HUES48 (cell line): ENCODE data around the gene TENT4B.
A peak's percentile ranks its signal among the peaks of the same experiment; 100 is the strongest.
"Not testable (repeated sequence)": the region's sequence is repeated elsewhere in the genome, so short reads cannot be mapped to it uniquely, and the experiment has no call there.

Experiments used
- H3K27ac ChIP-seq: one replicate; pipeline ENCODE4 v1.7.0; 2013; ENCODE audit warnings: low read depth, low read length, inconsistent platforms
- H3K27me3 ChIP-seq: 2 replicates; pipeline ENCODE4 v1.6.1; 2013; ENCODE audit warnings: mild to moderate bottlenecking, low read length; ENCODE audit not compliant: control insufficient read depth, insufficient read depth
- H3K36me3 ChIP-seq: 2 replicates; pipeline ENCODE4 v1.6.1; 2013; ENCODE audit warnings: low read length; ENCODE audit not compliant: control insufficient read depth, insufficient read depth
- H3K4me1 ChIP-seq: 2 replicates; pipeline ENCODE4 v1.6.1; 2013; ENCODE audit warnings: mild to moderate bottlenecking, low read length; ENCODE audit not compliant: control insufficient read depth, insufficient read depth
- H3K4me3 ChIP-seq: 2 replicates; pipeline ENCODE4 v1.5.1; 2013; ENCODE audit warnings: mild to moderate bottlenecking, low read depth, low read length
- H3K9ac ChIP-seq: 2 replicates; pipeline ENCODE4 v1.6.1; 2013; ENCODE audit warnings: mild to moderate bottlenecking, low read depth, low read length, moderate library complexity
- H3K9me3 ChIP-seq: 2 replicates; pipeline ENCODE4 v1.6.1; 2013; ENCODE audit warnings: low read length; ENCODE audit not compliant: control insufficient read depth, insufficient read depth

TENT4B gene

GRCh38 chr16:50152807-50153595 lies at the start of gene TENT4B:
TSS of gene TENT4B (plus strand) at chr16:50153306. CDS start at chr16:50153622, 316 bp downstream.
- H3K4me3 ChIP-seq = peak within 1 kb of the TSS; percentile 95
- peaks cover 20% of the 10 kb centered on the region for H3K4me1 ChIP-seq
- no peaks in the 10 kb centered on the region for H3K9me3 ChIP-seq
- no peaks in the 10 kb centered on the region for H3K27me3 ChIP-seq
- peak within 1 kb of the TSS; percentile 99 for H3K9ac ChIP-seq
- H3K36me3 ChIP-seq = no peaks in the 10 kb centered on the region
- H3K27ac ChIP-seq = peak within 1 kb of the TSS; percentile 95

- Histone ChIP-seq H3K9me3 (no peaks in the 10 kb centered on the region), H3K27me3 (no peaks in the 10 kb centered on the region), H3K4me1 (no peaks in the 10 kb centered on the region), H3K27ac (no peak overlapping the region), H3K36me3 (peaks cover 60% of the 10 kb centered on the region), H3K4me3 (no peak overlapping the region), H3K9ac (no peak overlapping the region)
Measured at GRCh38 chr16:50103764-50104163, 49.3 kb upstream of the TENT4B start.

- peaks cover 4% of the 10 kb centered on the region; the same call in 1 of the 2 replicates for H3K4me1 ChIP-seq
- no peaks in the 10 kb centered on the region for H3K9me3 ChIP-seq
- H3K36me3 ChIP-seq = no peaks in the 10 kb centered on the region
- no peaks in the 10 kb centered on the region for H3K27me3 ChIP-seq
- H3K4me3 ChIP-seq = no peak overlapping the region
- H3K9ac ChIP-seq = no peak overlapping the region
- peak overlapping the region; percentile 17 for H3K27ac ChIP-seq
Measured at GRCh38 chr16:50114357-50115129, 38.6 kb upstream of the TENT4B start.

- Histone ChIP-seq H3K9ac (no peak overlapping the region), H3K4me1 (0 out of 2 replicates have a peak, but pooled peaks cover 3% of the 10 kb centered on the region), H3K27ac (no peak overlapping the region), H3K9me3 (no peaks in the 10 kb centered on the region), H3K27me3 (no peaks in the 10 kb centered on the region; the same call in 1 of the 2 replicates), H3K36me3 (no peaks in the 10 kb centered on the region), H3K4me3 (no peak overlapping the region)
Measured at GRCh38 chr16:50120711-50121110, 32.4 kb upstream of the TENT4B start.

DNA sequence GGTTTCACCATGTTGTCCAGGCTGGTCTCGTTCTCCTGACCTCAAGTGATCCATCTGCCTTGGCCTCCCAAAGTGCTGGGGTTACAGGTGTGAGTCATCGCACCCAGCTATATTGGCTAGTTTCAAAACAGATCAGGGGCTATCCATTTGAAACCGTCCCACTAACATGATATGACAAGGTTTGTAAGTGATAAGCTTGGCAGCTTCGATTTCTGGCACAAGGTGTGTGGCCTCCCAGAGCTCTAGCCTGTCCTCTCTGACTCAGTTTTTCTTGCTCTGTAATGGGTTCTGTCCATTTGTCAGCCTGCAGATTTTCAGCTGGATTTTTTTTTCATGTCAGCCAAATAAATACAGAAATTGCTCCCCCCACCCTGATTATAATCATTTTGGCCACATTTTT lies 31.8 kb upstream of the TENT4B start:
- no peaks in the 10 kb centered on the region; the same call in 1 of the 2 replicates for H3K27me3 ChIP-seq
- 0 out of 2 replicates have a peak, but pooled peaks cover 3% of the 10 kb centered on the region for H3K4me1 ChIP-seq
- H3K9ac ChIP-seq = no peak overlapping the region
- no peaks in the 10 kb centered on the region for H3K9me3 ChIP-seq
- H3K27ac ChIP-seq = no peak overlapping the region
- no peak overlapping the region for H3K4me3 ChIP-seq
- no peaks in the 10 kb centered on the region for H3K36me3 ChIP-seq

DNA sequence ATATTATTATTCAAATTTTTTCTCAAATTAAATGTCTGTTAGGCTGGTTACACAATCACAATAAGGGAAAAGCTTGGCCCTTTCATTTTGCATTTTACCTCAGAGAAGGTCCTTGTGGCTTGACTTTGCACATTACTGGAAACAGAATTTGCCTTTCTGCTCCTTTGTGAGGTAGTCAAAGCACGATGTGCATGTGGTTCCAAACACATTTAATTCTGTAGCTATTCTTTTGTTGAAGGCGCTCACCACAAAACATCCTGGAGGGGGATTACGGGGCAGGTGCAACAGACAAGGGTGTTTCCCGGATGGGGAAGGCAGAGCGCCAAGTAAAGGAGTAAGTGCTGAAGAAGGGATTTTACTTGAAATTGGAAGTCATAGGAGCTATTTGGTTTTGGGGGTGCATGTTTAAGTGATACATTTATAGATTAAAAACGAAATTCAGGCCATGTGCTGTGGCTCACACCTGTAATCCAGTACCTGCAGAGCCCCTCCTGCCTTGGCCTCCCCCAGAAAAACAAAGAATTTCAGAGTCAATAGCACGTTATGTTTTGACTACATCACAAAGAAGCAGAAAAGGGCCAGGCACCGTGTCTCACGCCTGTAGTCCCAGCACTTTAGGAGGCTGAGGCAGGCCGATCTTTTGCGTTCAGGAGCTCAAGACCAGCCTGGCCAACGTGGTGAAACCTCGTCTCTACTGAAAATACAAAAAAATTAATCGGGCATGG lies 31.2 kb upstream of the TENT4B start:
- H3K4me1 ChIP-seq = 0 out of 2 replicates have a peak, but pooled peaks cover 3% of the 10 kb centered on the region
- no peaks in the 10 kb centered on the region; the same call in 1 of the 2 replicates for H3K27me3 ChIP-seq
- no peak overlapping the region for H3K9ac ChIP-seq
- no peak overlapping the region for H3K4me3 ChIP-seq
- no peaks in the 10 kb centered on the region for H3K36me3 ChIP-seq
- no peaks in the 10 kb centered on the region for H3K9me3 ChIP-seq
- H3K27ac ChIP-seq = no peak overlapping the region

GRCh38 chr16:50123417-50123816 lies 29.7 kb upstream of the TENT4B start:
- Histone ChIP-seq H3K4me1 (0 out of 2 replicates have a peak, but pooled peaks cover 3% of the 10 kb centered on the region), H3K27ac (no peak overlapping the region), H3K27me3 (no peaks in the 10 kb centered on the region; the same call in 1 of the 2 replicates), H3K9me3 (no peaks in the 10 kb centered on the region), H3K4me3 (no peak overlapping the region), H3K36me3 (no peaks in the 10 kb centered on the region), H3K9ac (no peak overlapping the region)

GRCh38 chr16:50124769-50125168 lies 28.3 kb upstream of the TENT4B start:
- Histone ChIP-seq H3K36me3 (no peaks in the 10 kb centered on the region), H3K9ac (no peak overlapping the region), H3K4me1 (0 out of 2 replicates have a peak, but pooled peaks cover 3% of the 10 kb centered on the region), H3K4me3 (no peak overlapping the region), H3K27me3 (no peaks in the 10 kb centered on the region; the same call in 1 of the 2 replicates), H3K27ac (no peak overlapping the region), H3K9me3 (no peaks in the 10 kb centered on the region)

- Histone ChIP-seq H3K27me3 (no peaks in the 10 kb centered on the region; the same call in 1 of the 2 replicates), H3K27ac (no peak overlapping the region), H3K36me3 (no peaks in the 10 kb centered on the region), H3K9me3 (no peaks in the 10 kb centered on the region), H3K9ac (no peak overlapping the region), H3K4me1 (0 out of 2 replicates have a peak, but pooled peaks cover 3% of the 10 kb centered on the region), H3K4me3 (no peak overlapping the region)
Measured at GRCh38 chr16:50126183-50126582, 26.9 kb upstream of the TENT4B start.

- H3K36me3 ChIP-seq, H3K4me3 ChIP-seq, H3K27me3 ChIP-seq, H3K4me1 ChIP-seq, H3K9ac ChIP-seq, H3K9me3 ChIP-seq, H3K27ac ChIP-seq: not testable (repeated sequence)
Measured at GRCh38 chr16:50132571-50132970, 20.5 kb upstream of the TENT4B start.
